Activated CD4-positive, alpha-beta T cell treated with anti-CD3 and anti-CD28 coated beads, Interleukin-2, amount 50 U/mL, for 16 hours (primary cell): Measurements from ENCODE around the gene SLC2A1.

Experiments used
- DNase-seq: peaks from one replicate; pipeline ENCODE4 v3.0.0-alpha.2; 2020

SLC2A1 gene

DNA sequence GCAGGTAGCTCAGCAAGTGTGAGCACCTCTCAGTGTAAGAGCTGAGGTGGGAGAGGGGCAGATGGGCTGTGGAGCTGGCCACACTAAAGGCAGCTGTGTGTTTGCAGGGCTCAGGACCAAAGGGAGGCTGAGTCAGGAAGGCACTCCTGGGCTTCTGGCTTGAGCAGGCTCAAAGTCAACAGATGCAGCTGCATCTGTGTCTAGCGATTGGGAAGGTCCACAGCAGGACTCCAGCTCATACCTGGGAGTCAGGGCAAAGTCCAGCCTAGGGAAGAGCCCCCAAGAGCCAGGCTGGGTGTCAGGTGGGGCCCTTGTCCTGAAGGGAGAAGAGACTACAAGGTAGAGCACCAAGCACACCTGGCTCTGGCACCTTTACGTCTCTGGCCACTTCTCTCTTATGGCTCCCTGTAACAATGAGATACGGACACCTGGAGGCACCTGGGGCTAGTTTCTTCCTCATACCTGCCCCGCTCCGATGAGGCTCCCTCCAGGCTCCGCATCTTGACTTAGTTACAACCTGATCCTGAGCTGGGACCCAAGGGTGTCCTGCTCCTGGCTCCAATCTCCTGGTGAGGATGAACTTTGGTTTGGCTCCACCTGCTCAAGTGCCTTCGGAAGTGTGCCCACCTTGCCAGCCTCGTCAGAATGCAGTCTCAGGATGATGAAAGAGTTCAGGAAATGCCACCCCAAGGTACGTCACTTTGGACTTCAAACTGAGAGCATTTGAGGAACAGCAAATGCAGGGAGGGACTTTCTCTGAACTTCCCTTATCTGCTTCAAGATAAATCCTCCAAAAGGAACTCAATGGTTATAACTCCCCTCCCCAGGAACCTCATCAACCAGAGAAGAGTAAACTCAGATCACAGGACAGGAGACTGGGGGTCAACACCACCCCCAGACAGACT, 21.5 kb upstream of the SLC2A1 start:
- no peak for DNase-seq

DNA sequence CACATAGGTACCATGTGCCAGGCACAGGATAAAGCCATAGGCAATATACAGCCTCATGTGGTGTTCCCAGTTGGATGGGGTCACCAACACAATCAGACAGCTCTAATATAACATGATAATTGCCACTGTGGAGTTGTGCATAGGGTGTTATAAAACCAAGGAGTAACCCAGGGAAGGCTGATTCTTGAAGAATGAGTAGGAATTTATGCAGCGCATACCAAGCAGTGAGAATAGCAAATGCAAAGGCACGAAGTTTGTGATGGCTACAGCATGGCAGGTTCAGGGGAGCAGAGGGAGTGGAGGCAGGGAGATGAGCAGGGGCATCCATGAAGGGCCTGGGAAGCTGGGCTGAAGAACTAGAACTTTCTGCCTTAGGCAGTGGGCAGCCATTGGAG, 20.4 kb upstream of the SLC2A1 start:
- no peak for DNase-seq

DNA sequence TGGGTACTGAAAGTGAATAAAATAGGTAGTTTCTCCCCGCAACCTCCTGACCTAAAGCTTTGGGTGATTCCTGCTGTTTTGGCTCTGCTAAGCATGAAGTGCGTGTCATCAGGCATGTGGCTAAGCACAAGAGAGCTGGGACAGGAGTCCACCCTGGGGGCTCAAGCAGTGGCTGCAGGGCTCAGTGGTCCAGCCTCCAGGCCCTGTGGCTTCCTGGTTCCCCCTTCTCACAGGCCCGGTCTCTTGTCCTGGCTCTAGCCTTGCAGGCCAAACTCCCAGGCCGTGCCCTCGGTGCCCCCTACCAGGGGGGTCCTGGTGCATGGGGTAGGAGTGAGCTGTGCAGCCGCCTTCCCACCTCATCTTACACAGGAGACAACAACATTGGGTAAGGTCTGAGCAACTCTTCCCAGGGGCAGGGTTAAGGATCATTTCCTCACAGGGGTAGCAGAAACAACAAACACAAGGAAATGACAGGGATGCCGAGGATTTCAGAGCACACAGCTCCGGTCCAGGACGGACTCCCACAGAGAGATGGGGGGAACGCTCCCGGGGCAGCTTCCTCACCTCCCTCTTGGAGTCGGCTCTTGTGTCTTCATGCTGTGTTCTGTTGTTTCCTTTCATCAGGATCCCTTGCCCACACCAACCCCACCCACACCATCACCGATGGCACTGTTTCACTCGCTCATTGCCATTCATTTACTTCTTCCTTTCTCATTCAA, 19.8 kb upstream of the SLC2A1 start:
- no peak for DNase-seq

DNA sequence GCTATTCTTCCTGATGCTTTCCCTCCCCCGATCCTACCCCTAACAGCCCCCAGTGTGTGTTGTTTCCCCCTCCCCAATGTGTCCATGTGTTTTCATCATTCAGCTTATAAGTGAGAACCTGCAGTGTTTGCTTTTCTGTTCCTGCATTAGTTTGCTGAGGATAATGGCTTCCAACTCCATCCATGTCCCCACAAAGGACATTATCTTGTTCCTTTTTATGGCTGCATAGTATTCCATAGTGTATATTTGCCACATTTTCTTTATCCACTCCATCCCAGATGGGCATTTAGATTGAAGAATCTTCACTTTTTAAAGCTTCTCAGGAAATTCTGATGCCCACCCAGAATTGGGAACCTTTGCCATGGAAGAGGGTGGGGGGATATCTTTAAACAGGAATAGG, 19.0 kb upstream of the SLC2A1 start:
- no peak for DNase-seq

DNA sequence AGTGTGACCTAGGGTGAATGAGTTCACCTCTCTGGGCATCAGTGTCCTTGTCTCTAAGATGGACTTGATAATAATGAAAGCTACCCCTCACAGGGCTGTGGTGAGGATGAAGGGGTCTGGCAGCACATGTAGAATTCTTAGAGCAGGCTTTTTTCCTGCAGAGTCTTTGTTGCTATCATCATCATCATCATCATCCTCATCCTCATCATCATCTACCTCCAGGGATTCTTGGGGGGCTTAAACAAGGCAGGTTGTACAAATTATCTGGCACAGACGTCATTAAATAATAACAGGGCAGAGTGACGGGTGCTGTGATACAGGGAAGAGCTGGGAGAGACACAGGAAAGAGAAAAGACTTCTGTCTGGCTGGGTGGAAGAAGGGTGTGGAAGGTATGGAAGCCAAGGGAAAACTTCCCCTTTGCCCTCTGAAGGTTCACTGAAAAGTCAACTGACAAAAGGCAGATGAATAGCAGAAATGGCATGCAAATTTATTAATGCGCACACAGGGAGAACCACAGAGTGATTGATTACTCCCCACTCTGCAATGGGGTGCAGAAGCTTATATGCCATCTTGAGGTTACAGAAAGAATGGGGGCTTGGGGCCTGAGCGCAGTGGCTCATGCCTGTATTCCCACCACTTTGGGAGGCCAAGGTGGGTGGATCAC, 17.0 kb upstream of the SLC2A1 start:
- DNase-seq, result no peak

DNA sequence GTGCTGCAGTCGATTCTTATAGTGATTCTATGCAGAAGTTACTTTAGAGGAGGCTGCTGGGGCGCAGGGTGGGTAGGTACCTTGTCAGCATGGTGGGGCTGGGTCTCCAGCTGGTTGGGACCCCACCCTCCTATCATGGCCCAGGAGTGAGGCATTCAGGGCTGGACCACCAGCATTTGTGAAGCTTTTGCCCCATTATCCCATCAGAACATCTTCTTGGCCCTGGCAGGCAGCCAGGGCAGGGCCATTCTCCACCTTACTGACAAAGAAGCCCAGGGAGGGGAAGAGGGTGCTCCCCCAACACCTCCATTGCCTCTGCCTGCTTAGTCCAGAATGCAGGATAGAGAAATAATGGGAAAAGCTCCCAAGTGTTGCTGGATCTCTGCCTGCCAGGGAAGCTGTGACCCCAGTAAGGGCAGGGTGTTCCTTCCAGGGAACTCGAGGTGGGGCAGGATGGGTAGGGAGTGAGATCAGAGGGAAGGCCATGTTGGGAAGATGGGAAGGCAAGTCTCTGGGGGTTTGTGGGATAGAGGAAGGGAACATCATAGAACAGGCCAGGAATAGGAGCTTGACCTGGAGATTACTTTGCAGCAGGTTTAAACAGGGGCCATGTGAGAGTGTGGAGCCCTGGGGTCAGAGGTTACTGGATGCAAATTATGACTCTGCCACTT, 16.2 kb upstream of the SLC2A1 start:
- DNase-seq, result no peak

DNA sequence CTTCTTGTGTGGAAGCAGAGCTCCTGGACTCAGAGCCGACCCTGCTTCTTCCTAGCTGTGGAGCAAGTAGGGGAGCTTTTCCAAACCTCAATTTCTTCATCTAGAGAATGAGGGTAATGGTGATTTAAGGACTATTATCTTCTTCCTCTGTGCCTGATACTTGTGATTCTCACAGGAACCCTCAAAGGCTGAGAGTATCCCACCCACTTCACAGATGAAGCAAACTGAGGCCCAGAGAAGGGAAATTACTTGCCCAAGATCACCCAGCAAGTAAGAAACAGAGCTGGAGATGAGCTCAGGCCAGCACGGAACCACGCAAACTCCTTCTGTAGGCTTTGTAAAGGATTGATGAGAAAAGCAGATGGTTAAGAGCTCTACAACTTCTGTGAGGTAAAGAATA, 15.1 kb upstream of the SLC2A1 start:
- no peak for DNase-seq

DNA sequence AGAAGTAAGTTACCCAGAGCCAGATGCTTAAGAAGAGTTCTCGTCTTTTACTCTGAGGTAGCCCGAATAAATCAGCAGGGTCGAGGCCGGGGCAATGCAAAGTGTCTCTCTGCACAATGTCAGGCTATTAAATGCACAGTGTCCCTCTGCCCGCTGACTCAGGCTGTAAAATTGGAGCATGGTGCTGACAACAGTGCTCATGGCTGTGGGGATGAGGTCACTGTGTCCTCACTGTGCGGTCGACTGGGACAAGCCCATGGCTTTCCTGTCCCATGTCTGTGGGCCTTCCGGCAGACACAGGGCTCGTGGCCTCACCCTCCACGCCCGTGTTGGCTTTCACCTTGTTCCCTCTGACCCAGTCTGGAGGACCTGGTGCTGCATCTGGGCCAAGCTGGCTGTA, 14.6 kb upstream of the SLC2A1 start:
- no peak for DNase-seq

DNA sequence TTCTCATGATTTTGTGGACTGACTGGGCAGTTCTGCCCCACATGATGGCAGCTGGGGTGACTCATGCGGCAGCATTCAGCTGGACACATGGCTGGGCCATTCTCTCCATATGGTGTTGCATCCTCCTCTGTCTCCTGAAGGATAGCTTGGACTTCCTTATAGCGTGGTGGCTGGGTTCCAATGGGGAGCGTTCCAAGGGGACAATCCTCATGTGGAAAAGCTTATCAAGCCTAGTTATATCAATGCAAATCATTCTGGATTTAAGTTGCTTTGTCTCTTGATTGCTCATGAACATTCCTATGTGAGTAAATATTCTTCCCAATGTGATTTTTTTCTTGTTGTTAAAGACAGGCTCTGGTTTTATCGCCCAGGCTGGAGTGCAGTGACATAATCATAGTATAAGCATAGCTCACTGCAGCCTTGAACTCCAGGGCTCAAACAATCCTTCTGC, 13.2 kb upstream of the SLC2A1 start:
- no peak for DNase-seq

DNA sequence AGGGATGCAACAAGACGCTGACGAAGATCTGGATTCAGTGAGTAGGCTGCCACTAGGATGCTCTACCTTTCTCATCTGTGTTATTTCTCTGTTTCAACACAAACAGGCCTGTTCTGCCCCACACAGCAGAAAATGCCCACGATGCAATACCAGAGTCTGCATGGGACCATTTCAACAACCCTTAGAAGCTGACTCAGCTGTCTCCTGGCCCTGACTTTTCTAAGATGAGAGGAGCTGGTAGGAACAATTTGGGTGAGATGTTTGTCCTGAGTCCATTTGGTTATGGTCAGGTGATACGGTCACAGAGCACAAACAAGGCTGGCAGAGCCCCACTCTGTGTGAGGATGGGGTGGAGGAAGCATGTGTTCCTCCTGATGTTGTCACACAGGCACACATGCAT, 11.5 kb upstream of the SLC2A1 start:
- DNase-seq, result no peak

DNA sequence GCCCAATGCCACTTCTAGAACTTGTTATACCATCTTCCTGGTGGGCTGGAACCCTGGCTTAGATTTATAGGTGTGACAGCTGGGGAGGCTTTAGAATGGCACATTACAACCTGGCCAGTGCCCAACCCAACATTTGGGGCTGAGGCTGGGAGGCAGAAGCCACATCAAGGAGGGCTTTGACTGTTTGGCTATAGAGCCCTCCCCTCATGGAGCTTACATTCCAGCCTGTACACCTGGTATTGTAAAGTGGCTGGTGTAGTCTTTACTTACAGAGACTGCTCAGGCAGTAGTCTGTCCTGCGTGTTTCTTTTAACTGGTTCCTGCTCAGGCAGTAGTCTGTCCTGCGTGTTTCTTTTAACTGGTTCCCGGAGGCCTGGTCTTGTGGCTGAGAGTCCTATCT, 10.0 kb upstream of the SLC2A1 start:
- DNase-seq, result no peak

DNA sequence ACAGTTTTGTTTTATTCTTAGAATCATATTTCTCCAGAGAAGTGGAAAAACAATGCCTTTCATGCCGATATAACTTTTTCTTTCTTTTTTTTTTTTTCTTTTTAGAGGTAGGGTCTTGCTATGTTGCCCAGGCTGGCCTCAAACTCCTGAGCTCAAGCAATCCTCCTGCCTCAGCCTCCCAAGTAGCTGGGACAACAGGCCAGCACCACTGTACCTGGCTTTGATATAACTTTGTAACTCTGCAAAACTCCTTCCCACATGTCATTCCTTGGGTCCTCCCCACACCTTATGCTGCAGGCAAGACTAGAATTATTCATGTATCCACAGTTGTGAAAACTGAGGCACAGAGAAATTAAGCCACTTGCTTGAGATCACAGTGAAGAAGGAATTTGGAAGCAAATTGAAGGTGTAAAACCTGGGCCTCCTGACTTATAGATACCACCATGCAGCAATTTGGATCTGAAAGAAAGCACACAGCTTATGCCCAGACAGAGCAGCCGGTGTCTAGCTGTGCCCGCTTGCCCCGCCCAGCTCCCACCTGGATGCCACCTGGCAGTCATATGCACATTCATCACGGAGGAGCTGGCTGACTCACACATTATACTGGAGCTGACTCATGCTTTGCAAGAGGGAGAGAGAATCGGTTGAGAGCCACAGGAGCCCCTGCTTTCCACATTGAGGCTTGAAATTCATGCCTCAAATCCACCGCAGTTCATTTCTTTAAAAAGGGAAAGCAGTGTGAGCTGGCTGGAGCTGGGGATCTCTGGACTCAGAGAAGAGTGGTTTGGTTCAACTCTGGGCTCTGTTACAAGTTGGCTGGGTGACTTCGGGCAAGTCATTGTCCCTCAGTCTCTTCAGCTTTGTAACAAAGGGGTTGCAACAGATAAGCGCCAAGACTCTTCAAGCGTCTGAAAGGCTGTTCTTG, 8.3 kb upstream of the SLC2A1 start:
- DNase-seq, result peak; percentile 36

DNA sequence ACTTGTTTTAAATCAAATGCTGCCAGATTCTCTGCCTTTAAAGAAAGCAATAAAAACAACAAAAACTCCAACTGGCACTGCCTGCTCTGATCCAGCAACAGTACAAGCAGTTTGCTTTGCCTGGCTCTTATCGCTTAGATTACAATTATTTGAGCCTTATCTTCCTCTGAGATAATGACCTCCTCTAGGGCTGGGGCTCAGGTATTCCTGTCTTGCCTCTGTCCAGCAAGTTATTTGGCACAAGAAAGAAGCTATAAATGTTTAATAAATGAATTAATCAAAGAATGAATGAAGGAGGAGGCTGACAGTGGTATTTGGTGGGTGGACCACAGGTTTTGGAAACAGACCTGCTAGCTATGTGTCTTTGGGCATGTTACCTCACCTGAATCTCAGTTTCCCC, 6.7 kb upstream of the SLC2A1 start:
- no peak for DNase-seq

DNA sequence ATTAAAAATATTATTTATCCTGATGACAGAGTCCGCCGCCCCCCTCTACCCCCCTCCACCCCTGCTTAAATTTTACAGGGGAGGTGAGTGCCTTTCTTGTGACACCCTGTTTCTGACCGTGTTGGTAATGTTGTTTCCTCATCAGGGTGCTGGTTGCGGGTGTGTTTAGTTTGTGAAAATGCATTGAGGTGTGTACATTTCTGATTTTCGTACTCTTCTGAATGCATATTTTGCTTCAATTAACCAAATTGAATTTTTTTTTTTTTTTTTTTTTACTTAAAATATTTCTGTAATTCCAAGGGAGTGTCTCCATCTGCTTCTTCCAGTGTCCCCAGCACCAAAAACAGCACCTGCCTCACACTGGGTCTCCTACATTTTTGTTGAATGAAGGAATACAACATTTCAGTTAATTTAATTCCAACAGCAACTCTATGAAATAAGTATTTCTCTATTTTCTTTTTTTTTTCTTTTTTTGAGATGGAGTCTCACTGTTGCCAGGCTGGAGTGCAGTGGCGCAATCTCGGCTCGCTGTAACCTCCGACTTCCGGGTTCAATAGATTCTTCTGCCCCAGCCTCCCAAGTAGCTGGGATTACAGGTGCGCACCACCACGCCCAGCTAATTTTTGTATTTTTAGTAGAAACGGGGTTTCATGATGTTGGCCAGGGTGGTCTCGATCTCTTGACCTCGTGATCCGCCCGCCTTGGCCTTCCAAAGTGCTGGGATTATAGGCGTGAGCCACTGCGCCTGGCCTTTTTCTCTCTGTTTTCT, 5.6 kb upstream of the SLC2A1 start:
- DNase-seq, result no peak

DNA sequence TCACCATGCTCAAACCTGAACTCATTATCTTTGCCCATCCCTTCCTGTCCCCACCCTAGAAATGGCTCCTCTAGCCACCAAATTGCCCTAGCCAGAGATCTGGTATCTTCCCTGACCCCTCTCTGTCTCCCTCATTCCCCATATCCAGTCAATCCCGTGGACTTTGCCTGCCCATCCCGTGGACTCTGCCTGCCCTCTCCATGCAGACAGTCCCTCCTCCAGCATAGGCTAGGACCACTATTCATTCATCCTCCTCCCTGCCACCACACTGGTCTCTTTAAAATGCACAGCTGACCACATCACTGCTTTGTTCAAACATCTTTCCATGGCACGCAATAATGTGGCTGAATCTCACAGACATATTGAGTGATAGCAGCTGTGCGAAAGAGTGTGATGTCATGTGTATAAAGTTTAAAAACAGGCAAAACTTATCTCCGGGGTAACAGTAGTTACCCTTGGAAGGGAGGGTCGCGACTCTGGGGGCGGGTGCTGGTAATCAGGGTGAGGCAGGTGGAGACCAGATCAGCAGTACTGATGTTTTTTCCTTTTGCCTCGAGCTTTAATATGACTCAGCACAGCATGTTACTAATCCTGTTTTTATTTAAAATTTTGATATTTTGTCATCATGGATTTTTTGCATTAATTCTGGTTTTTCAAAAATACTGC, 4.8 kb upstream of the SLC2A1 start:
- no peak for DNase-seq

DNA sequence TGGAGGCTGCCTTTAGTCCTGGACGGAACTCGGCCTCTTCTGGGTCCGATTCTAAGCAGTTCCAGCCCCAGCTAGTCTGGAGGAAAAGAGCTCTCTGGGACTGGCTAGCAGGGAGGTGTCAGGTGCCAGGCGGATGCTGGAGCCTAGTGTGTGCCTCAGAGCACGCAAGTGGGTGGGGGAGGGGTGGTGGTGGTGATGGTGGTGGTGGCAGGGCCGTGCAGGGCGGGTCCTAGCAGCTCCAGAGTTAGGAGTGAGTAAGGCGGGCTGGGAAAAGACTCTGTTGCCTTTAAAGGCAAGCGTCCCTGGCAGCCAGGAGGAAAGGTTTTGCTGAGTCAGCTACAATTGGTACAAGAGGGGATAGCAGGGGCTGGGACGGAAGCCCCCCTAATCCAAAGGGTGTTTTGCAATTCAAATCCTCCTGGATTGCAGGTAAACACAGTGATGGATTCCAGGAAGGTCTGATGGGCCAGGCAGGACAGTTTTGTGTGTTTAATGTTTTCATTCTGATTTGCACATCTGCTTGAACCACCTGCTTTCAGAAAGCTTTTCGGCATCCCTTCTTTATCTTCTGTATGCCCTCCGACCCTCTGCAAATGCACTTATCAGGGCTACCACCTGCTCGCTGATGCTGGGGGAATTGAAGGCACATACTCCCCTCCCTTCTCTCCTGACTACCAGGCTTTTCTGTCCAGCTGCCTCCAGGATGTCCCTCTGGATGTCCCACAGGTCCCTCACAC, 4.1 kb upstream of the SLC2A1 start:
- DNase-seq, result no peak

DNA sequence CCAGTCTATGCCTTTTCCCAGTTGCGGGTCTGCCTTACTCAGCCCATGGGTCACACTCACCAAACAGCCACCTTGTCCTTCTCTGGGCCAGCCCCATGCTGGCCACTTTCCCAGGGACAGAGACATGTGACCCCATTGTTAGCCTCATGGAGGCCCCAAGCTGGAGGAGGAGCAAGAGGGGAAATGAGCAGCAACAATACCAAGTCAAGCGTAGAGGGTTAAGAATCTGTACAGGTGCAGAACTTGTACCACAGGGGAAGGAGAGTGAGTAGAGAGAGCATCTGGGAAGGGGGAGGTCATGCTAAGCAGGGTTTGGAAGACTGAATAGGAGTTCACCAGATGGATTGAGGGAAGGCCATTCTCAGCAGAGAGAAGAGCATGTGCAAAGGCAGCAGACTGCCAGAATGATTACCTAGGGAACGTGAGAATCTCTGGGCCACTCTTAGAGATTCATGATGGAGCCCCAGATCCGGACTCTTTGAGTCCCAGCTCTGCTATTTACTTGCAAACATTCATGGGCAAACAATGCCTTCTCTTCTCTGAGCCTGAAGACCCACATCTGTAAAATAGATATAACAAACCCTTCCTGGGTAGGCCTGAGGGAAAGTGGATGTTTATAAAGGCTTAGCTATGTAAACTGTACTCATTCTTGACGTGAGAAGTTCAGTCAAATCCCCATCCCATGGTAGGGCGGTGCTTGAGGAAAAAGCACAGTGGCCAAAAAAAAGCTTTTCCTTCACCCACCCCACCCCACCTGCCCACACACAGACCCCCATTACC, 2.8 kb upstream of the SLC2A1 start:
- no peak for DNase-seq

DNA sequence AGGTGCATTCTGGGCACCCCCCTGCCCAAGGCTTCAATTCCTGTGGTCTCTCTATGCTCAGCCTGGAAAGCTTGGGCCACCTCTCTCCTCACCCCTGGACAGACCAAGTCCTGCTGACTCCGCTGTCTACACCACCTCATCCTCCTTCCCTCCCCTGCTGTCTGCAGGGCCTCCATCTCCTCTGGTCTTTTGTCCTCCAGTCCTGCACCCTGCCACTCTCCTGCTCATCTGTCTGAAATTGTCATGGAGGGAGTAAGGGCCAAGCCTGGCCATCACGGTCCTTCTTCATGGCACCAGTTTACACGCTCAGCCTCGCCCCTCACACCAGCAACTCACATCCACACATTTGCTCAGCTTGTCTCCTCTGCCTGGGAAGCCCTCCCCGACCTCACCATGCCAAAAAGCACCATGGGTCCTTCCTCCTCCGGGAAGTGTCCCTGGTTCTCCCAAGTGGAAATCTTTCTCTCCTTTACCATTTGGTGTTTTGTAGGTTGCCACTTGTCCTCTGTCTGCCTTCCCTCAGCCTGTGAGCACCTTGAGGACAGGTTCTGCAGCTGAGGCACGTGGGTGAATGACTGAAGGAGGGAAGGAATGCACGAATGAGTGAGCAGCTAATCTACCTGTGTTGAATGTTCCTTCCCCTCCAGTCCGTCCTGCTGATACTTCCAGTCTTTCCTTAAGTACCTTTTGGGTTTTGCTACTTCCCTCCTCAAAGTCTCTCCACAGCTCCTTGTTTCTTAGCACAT, 2.1 kb upstream of the SLC2A1 start:
- no peak for DNase-seq

DNA sequence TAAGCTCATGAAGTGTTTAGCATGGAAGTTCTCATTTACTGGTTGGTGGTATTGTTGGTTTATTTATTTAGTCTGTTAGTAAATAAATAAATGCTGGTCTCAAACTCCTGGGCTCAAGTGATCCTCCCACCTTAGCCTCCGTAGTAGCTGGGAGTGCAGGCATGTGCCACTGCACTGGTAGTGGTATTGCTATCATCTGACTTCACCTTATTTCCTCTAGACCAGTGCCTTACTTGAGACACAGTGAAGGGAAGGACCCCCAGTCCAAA, 1.4 kb upstream of the SLC2A1 start:
- no peak for DNase-seq
